ENCODE measurements around the gene SLC22A24.
"Not testable (repeated sequence)": the region's sequence is repeated elsewhere in the genome, so short reads cannot be mapped to it uniquely, and the experiment has no call there.

SLC22A24 gene

GRCh38 chr11:63144121-63144520 is at the start of gene SLC22A24:
Gene SLC22A24, minus strand, starts transcription at chr11:63144221. Its CDS starts 442 bp downstream, at chr11:63143779.
- no peak for DNase-seq

DNA sequence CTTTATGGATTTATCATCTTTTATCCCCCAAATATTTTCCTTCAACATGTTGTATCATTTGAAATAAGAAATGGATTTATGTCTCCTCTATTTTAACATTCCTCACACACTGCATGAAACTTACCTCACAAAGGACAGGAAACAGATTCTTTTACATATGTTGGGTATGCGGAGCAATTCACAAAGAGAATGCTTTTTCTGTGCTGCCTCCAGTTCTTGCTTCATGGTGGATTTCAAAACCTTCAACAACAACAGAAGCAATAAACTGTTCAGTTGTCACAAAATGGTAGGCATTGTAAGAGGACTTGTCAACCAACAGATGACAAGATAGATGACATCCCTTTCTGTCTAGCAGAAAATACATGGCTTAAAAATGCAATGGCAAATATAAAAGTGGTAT is 36.5 kb upstream of the SLC22A24 start:
- DNase-seq: no peak

DNA sequence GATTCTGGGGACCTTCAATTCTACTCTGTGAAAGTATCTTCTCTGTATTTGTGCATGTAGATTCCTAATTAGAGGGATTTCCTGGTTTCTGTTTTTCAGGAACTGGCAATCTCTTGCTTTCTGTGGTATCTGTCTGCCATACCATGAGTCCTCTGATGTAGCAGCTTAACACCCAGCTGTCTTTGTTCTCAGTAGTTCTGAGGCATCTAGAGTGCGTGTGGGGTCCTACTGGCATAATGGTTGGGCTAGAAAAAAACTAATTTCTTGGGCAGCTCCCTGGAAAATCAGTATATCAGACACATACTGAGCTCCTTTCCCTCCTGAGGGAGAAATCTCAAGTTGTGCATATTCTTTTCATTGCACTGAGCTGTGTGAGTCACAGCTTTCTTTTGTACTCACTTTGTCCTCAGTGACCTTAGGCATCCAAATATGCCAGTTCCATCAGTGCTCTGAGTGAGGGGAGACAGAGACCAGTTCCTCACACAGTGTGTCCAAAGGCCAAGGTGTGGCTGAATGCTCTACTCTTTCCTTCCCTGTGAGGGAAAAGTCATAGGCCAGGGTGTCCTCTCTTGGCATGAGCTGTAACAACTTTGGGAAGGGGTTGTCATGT is 35.5 kb upstream of the SLC22A24 start:
- no peak for DNase-seq

GRCh38 chr11:63177872-63178271 is 33.9 kb upstream of the SLC22A24 start:
- DNase-seq: no peak

DNA sequence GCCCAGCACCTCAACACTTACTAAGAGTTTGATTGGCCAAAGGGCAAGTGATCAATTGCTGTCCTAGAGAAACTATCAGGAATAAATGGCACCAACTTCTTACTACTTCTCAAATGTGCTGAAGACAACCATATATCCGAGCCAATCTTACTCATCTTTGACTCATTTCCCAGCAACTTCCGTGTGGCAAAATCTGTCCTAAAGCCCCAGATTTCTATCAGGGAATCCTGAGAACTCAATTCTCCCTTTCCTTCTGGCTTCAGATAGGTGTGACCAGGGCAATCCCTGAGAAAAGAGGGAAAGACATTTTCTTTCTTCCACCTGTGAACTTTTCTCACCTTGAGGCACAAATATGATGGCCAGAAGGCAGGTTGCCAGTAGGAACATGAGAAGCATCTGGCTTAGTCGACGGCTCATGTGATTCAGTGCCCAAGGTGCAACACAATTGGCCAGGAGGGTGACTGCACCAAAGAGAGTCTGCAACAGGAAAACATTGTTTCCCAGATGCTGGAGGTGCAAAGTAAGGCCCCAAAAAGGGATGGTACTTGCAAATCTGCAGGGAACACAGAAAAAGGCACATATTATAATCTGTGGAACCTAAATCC is 21.8 kb upstream of the SLC22A24 start:
- DNase-seq: no peak

GRCh38 chr11:63155794-63156193 is 11.8 kb upstream of the SLC22A24 start:
- no peak for DNase-seq

DNA sequence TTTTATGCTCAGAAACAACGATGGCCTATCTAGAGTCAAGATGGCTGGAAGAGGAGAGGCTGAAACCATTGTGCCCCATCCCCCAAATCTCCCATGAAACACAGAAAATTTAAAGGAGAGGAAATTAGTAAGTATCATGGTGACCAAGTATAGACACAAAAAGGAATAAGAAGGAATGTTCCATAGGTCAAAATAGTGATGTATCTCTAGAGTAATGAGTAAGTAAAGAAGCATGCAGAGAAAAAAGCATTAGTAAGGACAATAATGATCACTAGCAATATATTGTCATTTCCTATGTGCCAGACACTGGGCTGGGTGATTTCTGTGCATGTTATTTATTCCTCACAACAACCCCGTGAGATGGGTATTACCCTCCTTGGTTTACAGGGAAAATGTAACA is 2.6 kb upstream of the SLC22A24 start:
- no peak for DNase-seq

DNA sequence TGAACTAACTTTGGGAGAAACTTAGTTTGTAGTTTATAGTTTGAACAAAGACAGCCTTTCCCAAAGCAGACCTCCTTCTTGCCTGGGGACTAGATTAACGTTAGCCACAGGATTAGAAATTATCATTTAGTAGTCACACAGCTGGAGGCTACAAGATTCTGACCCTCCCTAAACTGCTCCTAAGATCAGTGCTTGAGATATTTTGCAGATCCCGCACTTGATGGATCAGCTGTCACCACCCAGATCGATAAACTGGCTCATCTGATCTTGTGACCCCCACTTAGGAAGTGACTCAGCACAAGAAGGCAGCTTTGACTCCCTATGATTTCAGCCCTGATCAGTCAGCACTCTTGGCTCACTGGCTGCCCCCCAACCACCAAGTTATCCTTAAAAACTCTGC is 1.6 kb downstream of the SLC22A24 start:
- no peak for DNase-seq

DNA sequence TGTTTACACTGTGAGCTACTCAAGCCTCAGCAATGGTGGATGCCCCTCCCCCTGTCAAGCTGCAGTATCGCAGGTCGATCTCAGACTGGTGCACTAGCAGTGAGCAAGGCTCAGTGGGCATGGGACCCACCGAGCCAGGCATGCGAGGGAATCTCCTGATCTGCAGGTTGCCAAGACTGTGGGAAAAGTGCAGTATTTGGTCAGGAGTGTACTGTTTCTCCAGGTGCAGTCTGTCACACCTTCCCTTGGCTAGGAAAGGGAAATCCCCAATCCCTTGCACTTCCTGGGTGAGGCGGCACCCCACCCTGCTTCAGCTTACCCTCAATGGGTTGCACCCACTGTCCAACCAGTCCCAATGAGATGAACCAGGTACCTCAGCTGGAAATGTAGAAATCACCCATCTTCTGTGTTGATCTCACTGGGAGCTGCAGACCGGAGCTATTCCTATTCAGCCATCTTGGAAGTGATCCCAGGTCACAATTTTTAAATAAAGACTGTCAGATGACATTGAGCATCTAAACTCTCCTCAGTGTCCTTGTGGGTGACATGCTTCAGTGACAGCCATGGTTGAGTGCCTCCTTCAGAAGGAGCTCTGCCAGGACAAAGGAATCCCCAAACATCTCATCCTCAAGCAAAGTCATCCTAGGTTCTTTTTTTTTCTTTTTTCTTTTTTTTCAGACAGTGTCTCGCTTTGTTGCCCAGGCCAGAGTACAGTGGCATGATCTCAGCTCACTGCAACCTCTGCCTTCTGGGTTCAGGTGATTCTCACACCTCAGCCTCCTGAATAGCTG is 10.8 kb downstream of the SLC22A24 start:
- no peak for DNase-seq

- no peak for DNase-seq
Measured at GRCh38 chr11:63099555-63099954, 44.5 kb downstream of the SLC22A24 start.

GRCh38 chr11:63080682-63081081 is 63.3 kb downstream of the SLC22A24 start:
- DNase-seq: no peak

DNA sequence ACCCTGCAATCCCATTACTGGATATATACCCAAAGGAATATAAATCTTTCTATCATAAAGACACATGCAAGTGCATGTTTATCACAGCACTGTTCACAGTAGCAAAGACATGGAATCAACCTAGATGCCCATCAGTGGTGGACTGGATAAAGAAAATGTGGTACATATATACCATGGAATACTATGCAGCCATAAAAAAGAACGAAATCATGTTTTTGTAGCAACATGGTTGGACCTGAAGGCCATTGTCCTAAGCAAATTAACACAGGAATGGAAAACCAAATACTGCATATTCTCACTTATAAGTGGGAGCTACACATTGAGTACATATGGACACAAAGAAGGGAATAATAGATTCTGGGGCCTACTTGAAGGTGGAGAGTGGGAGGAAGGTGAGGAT is 97.8 kb downstream of the SLC22A24 start:
- DNase-seq: not testable (repeated sequence)

DNA sequence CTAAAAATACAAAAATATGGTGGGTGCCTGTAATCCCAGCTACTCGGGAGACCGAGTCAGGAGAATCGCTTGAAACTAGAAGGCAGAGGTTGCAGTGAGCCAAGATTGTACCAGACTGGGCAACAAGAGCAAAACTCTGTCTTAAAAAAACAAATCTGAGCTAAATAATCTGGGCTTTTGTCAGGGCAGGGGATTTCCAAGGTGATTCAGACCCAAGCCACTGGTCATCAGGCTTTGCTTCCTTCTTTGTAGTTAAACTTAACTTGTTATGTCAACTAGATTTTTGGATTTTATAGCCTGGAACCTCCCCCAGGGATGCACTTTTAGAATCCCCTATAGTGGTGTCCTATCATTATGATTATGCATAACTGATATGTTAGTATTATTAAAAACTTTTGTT is 101.4 kb downstream of the SLC22A24 start:
- DNase-seq: no peak

DNA sequence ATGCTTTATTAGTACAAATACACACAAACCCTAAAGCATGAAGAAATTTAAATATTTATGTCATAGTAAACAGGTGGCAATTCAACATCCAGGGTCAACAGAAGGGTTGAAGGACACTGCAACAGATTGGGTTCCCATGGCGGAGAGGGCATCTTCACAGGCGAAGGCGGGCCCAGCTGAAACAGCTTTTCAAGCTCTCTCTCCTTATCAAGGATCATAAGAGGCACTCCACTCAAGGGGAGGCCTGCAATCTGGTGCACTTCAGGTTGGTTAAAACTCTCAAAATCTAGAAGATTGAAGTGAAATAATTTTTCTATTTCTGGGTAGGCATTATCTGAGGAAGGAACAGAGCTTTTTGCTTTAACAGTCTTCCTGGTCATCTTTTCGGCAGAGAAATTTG is 111.6 kb downstream of the SLC22A24 start:
- DNase-seq: no peak
